ENCODE measurements around the gene RASGRP1.

Gene RASGRP1

GRCh38 chr15:38460543-38460942, 104.1 kb downstream of the RASGRP1 start (continued):
- no peak for TF ChIP-seq POU6F1 (CRISPR knock-in tag; IDR thresholded peaks at IDR 0.05; ENCODE audit: borderline replicate concordance, low read depth)
- no peak for TF ChIP-seq TSHZ2 (CRISPR knock-in tag; IDR thresholded peaks at IDR 0.05)
- no peak for TF ChIP-seq SNAI2 (CRISPR knock-in tag; IDR thresholded peaks at IDR 0.05)
- TF ChIP-seq ZNF8 (CRISPR knock-in tag; IDR thresholded peaks at IDR 0.05), result no peak

GRCh38 chr15:38459480-38459879, 105.1 kb downstream of the RASGRP1 start:
- TF ChIP-seq POU6F1 (CRISPR knock-in tag; IDR thresholded peaks at IDR 0.05; ENCODE audit: borderline replicate concordance, low read depth) (no peak), ZNF70 (CRISPR knock-in tag; IDR thresholded peaks at IDR 0.05) (no peak), CREB5 (CRISPR knock-in tag; IDR thresholded peaks at IDR 0.05; ENCODE audit: low read depth) (no peak), GLIS3 (CRISPR knock-in tag; IDR thresholded peaks at IDR 0.05) (no peak), TOX (CRISPR knock-in tag; IDR thresholded peaks at IDR 0.05; ENCODE audit: borderline replicate concordance) (no peak), ZNF565 (CRISPR knock-in tag; conservative IDR thresholded peaks at IDR 0.05; ENCODE audit: low read depth) (no peak), PPARA (CRISPR knock-in tag; IDR thresholded peaks at IDR 0.05; ENCODE audit: borderline replicate concordance) (no peak), RARB (CRISPR knock-in tag; IDR thresholded peaks at IDR 0.05) (no peak), ARNTL (CRISPR knock-in tag; IDR thresholded peaks at IDR 0.05; ENCODE audit: borderline replicate concordance, low read depth) (no peak), ISL1 (CRISPR knock-in tag; IDR thresholded peaks at IDR 0.05) (no peak)
- no peak for ATAC-seq

- no peak for TF ChIP-seq RARB (CRISPR knock-in tag; IDR thresholded peaks at IDR 0.05)
- no peak for TF ChIP-seq OSR1 (CRISPR knock-in tag; IDR thresholded peaks at IDR 0.05)
- no peak for TF ChIP-seq ZNF565 (CRISPR knock-in tag; conservative IDR thresholded peaks at IDR 0.05; ENCODE audit: low read depth)
- no peak for TF ChIP-seq BACH2 (CRISPR knock-in tag; IDR thresholded peaks at IDR 0.05; ENCODE audit: borderline replicate concordance)
- no peak for TF ChIP-seq TSHZ2 (CRISPR knock-in tag; IDR thresholded peaks at IDR 0.05)
- TF ChIP-seq ZC3H10 (CRISPR knock-in tag; IDR thresholded peaks at IDR 0.05), result no peak
- no peak for TF ChIP-seq GLIS3 (CRISPR knock-in tag; IDR thresholded peaks at IDR 0.05)
- no peak for TF ChIP-seq ISL1 (CRISPR knock-in tag; IDR thresholded peaks at IDR 0.05)
- no peak for TF ChIP-seq ZNF8 (CRISPR knock-in tag; IDR thresholded peaks at IDR 0.05)
- TF ChIP-seq TOX (CRISPR knock-in tag; IDR thresholded peaks at IDR 0.05; ENCODE audit: borderline replicate concordance), result no peak
- TF ChIP-seq PPARA (CRISPR knock-in tag; IDR thresholded peaks at IDR 0.05; ENCODE audit: borderline replicate concordance), result no peak
- TF ChIP-seq ZNF70 (CRISPR knock-in tag; IDR thresholded peaks at IDR 0.05), result no peak
- no peak for TF ChIP-seq POU6F1 (CRISPR knock-in tag; IDR thresholded peaks at IDR 0.05; ENCODE audit: borderline replicate concordance, low read depth)
- no peak for TF ChIP-seq ESRRG (CRISPR knock-in tag; IDR thresholded peaks at IDR 0.05)
- TF ChIP-seq CREB5 (CRISPR knock-in tag; IDR thresholded peaks at IDR 0.05; ENCODE audit: low read depth), result no peak
- no peak for TF ChIP-seq PATZ1 (CRISPR knock-in tag; IDR thresholded peaks at IDR 0.05; ENCODE audit: borderline replicate concordance)
- TF ChIP-seq TCF4 (CRISPR knock-in tag; IDR thresholded peaks at IDR 0.05; ENCODE audit: borderline replicate concordance), result no peak
- no peak for TF ChIP-seq CSDC2 (CRISPR knock-in tag; IDR thresholded peaks at IDR 0.05)
- ATAC-seq, result no peak
Measured at GRCh38 chr15:38458646-38459045, 106.0 kb downstream of the RASGRP1 start.

All from SK-N-SH treated with all-trans-retinoic acid at 6 μM for 48 hours (cell line).